OCI-LY3 (cell line): ENCODE measurements around the gene PCDHB13.
"Not testable (repeated sequence)": the region's sequence is repeated elsewhere in the genome, so short reads cannot be mapped to it uniquely, and the experiment has no call there.

ENCODE experiments used
- EZH2phosphoT487 ChIP-seq: fragments of 200-600 bp; shearing (Covaris generic); IDR thresholded peaks from 2 replicates; pipeline ENCODE4 v1.6.1; 2018; ENCODE audit warnings: antibody characterized with exemption, mixed run types, low read depth
- TF ChIP-seq, protein P1 (sequence below): fragments of 200-600, 300-600 bp; sonication (generic); IDR thresholded peaks from 2 replicates; pipeline ENCODE4 v1.5.1; 2014; ENCODE audit warnings: antibody characterized with exemption, low read length, low read depth

- TF ChIP-seq, protein P1, sequence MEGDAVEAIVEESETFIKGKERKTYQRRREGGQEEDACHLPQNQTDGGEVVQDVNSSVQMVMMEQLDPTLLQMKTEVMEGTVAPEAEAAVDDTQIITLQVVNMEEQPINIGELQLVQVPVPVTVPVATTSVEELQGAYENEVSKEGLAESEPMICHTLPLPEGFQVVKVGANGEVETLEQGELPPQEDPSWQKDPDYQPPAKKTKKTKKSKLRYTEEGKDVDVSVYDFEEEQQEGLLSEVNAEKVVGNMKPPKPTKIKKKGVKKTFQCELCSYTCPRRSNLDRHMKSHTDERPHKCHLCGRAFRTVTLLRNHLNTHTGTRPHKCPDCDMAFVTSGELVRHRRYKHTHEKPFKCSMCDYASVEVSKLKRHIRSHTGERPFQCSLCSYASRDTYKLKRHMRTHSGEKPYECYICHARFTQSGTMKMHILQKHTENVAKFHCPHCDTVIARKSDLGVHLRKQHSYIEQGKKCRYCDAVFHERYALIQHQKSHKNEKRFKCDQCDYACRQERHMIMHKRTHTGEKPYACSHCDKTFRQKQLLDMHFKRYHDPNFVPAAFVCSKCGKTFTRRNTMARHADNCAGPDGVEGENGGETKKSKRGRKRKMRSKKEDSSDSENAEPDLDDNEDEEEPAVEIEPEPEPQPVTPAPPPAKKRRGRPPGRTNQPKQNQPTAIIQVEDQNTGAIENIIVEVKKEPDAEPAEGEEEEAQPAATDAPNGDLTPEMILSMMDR = not testable (repeated sequence)
- TF ChIP-seq EZH2phosphoT487 = not testable (repeated sequence)
Observed at GRCh38 chr5:141213656-141214339, at the start of gene PCDHB13.
